RWPE2 (cell line): ENCODE results near the gene ARHGAP32.

Experiments
- ATAC-seq: fragments of 200-7000 bp; cut with Tn5 transposase; 3 replicates; pipeline ENCODE4 v1.9.1; 2021; ENCODE audit warnings: low read depth
- DNase-seq: peaks from one replicate; pipeline ENCODE4 v3.0.0-alpha.2; 2020; ENCODE audit warnings: low spot score
- H3K27ac ChIP-seq: fragments of 450-650 bp; 2 replicates; pipeline ENCODE4 v1.5.1; 2017; ENCODE audit warnings: mild to moderate bottlenecking; ENCODE audit not compliant: poor library complexity, severe bottlenecking
- H3K27me3 ChIP-seq: fragments of 250-450 bp; sonication (Bioruptor Pico); 2 replicates; pipeline ENCODE4 v1.5.1; 2021; ENCODE audit warnings: mild to moderate bottlenecking, moderate library complexity; ENCODE audit not compliant: insufficient read depth, poor library complexity, severe bottlenecking
- H3K36me3 ChIP-seq: fragments of 250-450 bp; sonication (Bioruptor Pico); 2 replicates; pipeline ENCODE4 v1.5.1; 2020; ENCODE audit warnings: low read depth, mild to moderate bottlenecking, moderate library complexity
- H3K4me1 ChIP-seq: fragments of 250-450 bp; sonication (Bioruptor Pico); 2 replicates; pipeline ENCODE4 v1.5.1; 2021; ENCODE audit warnings: mild to moderate bottlenecking, moderate library complexity; ENCODE audit not compliant: insufficient read depth, poor library complexity, severe bottlenecking
- H3K4me3 ChIP-seq: fragments of 250-450 bp; sonication (Bioruptor Pico); 2 replicates; pipeline ENCODE4 v1.5.1; 2021; ENCODE audit warnings: mild to moderate bottlenecking, moderate library complexity; ENCODE audit not compliant: severe bottlenecking
- H3K9me3 ChIP-seq: fragments of 250-450 bp; sonication (Bioruptor Pico); 2 replicates; pipeline ENCODE4 v1.5.1; 2021; ENCODE audit warnings: mild to moderate bottlenecking, moderate library complexity; ENCODE audit not compliant: severe bottlenecking
- CTCF ChIP-seq: fragments of 450-650 bp; IDR thresholded peaks from one replicate; pipeline ENCODE4 v1.5.1; 2017; ENCODE audit warnings: mild to moderate bottlenecking, moderate library complexity; ENCODE audit not compliant: poor library complexity, severe bottlenecking

ARHGAP32 gene

GRCh38 chr11:128928400-128928799 is 263.7 kb downstream of the ARHGAP32 start:
- Histone ChIP-seq H3K27me3 (no peaks in the 10 kb centered on the region), H3K9me3 (no peaks in the 10 kb centered on the region), H3K4me1 (no peaks in the 10 kb centered on the region), H3K4me3 (no peak overlapping the region), H3K27ac (no peak overlapping the region), H3K36me3 (no peaks in the 10 kb centered on the region)
- no peak for TF ChIP-seq CTCF
- DNase-seq (no peak), ATAC-seq (no peak)

- no peak for TF ChIP-seq CTCF
- ATAC-seq (no peak), DNase-seq (no peak)
- Histone ChIP-seq H3K4me1 (no peaks in the 10 kb centered on the region), H3K27ac (no peak overlapping the region), H3K27me3 (no peaks in the 10 kb centered on the region), H3K9me3 (no peaks in the 10 kb centered on the region), H3K36me3 (no peaks in the 10 kb centered on the region), H3K4me3 (no peak overlapping the region)
Measured at GRCh38 chr11:128927683-128928336, 264.3 kb downstream of the ARHGAP32 start.

GRCh38 chr11:128927108-128927461 is 265.0 kb downstream of the ARHGAP32 start:
- ATAC-seq = no peak
- Histone ChIP-seq H3K27me3 (no peaks in the 10 kb centered on the region), H3K4me3 (no peak overlapping the region), H3K9me3 (no peaks in the 10 kb centered on the region), H3K36me3 (no peaks in the 10 kb centered on the region), H3K27ac (no peak overlapping the region), H3K4me1 (no peaks in the 10 kb centered on the region)
- no peak for DNase-seq
- TF ChIP-seq CTCF = no peak

- DNase-seq (no peak), ATAC-seq (no peak)
- Histone ChIP-seq H3K4me3 (no peak overlapping the region), H3K27ac (no peak overlapping the region), H3K4me1 (no peaks in the 10 kb centered on the region), H3K9me3 (no peaks in the 10 kb centered on the region), H3K36me3 (no peaks in the 10 kb centered on the region), H3K27me3 (no peaks in the 10 kb centered on the region)
- no peak for TF ChIP-seq CTCF
Measured at GRCh38 chr11:128926437-128927107, 265.6 kb downstream of the ARHGAP32 start.

GRCh38 chr11:128926000-128926399 is 266.1 kb downstream of the ARHGAP32 start:
- H3K4me1 ChIP-seq = no peaks in the 10 kb centered on the region
- DNase-seq (no peak), ATAC-seq (no peak)
- no peaks in the 10 kb centered on the region for H3K36me3 ChIP-seq
- no peaks in the 10 kb centered on the region for H3K9me3 ChIP-seq
- H3K27me3 ChIP-seq = no peaks in the 10 kb centered on the region
- no peak for TF ChIP-seq CTCF
- H3K4me3 ChIP-seq = no peak overlapping the region
- H3K27ac ChIP-seq = no peak overlapping the region
